ENCODE measurements around the gene PIP5K1A.
A peak's percentile ranks its signal among the peaks of the same experiment; 100 is the strongest.
"Not testable (repeated sequence)": the region's sequence is repeated elsewhere in the genome, so short reads cannot be mapped to it uniquely, and the experiment has no call there.

PIP5K1A gene

DNA sequence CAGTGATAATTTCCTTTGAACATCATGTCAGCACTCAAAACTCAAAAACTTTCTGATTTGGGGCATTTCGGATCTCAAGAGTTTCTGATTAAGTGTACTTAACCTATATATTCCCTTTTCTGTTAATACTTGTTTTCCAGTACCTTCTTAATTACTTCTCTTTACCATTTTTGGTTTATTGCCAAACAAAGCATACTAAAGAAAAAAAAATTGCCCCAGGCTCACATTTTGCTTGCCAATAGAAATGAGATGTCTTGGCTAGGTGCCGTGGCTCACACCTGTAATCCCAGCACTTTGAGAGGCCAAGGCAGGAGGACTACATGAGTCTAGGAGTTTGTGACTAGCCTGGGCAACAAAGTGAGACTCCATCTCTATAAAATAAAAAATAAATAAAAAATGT is 61.0 kb downstream of the PIP5K1A start:
- no peak for DNase-seq

DNA sequence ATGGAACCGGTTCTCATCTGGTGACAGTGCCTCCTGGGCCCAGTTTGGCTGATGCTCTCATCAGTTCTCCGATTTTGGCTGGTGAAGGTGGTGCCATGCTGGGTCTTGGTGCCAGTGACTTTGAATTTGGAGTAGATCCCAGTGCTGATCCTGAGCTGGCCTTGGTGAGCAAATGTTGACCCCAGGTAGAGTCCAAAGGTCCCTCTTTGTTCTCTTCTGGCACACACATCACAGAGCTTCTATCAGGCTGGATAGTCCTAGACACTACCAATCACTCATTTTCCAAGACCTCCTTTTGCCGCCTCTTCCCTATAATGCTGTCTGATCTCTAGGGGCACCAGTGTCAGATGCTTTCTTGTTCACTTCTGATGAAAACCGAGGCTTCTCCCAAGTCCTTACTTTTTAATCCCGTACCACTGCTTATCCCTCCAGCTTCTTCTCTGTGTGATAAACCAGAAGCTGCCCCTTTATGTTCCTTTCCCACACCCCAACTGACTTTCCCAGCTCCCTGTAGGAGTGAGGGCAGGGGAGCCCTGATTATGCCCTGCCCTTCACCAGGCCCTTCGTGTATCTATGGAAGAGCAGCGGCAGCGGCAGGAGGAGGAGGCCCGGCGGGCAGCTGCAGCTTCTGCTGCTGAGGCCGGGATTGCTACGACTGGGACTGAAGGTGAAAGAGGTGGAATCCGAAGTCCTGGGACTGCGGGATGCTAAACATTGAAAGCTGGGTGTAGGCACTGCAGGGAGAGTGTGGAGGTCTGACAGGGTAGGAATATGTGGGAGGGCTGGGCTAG is 67.3 kb downstream of the PIP5K1A start:
- no peak for DNase-seq

DNA sequence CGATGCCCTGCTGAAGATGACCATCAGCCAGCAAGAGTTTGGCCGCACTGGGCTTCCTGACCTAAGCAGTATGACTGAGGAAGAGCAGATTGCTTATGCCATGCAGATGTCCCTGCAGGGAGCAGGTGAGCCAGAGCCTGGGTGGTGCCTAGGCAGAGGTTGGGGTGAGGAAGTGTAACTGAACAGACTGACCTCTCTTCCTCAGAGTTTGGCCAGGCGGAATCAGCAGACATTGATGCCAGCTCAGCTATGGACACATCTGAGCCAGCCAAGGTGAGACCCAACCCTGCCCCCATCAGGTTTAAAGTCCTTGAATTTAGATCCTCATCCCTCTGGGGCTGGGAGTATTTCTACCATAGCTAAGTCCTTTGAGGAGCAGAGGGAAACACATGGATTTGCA is 68.0 kb downstream of the PIP5K1A start:
- no peak for DNase-seq

DNA sequence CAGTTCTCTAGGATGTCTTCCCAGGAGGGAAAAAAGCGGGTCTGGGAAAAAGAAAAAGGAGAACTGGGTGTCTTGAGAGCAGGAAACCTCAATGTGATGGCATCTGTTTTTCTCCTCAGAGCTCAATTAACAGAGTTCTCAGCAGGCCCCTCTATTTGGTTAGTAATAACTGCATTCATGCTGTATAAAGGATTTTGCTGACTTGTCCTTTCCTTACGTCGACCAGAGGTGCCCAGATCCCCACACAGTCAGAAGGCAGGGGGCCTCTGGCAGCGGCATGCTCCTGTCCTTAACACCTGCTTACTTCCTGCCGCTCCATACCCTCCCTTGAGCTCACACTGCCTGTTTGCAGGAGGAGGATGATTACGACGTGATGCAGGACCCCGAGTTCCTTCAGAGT is 68.5 kb downstream of the PIP5K1A start:
- no peak for DNase-seq

DNA sequence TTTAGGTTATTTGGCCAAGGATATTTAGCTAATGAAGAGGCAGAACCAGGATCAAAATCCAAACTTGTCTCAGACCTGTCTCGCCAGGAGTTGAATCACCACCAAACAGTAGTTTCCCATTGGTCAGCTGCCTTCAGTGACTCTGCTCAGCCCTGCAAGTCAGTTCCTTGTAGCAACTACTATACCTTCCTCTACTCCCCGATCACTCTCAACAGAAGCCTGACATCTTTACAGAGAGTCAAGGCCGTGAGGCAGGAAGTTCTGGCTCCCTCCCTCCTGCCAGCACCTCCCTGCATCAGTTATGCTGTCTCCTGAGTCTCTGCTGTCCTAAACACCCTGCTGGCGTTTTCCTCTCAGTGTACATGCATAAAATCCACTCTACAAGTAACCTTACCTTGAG is 69.4 kb downstream of the PIP5K1A start:
- DNase-seq: no peak

DNA sequence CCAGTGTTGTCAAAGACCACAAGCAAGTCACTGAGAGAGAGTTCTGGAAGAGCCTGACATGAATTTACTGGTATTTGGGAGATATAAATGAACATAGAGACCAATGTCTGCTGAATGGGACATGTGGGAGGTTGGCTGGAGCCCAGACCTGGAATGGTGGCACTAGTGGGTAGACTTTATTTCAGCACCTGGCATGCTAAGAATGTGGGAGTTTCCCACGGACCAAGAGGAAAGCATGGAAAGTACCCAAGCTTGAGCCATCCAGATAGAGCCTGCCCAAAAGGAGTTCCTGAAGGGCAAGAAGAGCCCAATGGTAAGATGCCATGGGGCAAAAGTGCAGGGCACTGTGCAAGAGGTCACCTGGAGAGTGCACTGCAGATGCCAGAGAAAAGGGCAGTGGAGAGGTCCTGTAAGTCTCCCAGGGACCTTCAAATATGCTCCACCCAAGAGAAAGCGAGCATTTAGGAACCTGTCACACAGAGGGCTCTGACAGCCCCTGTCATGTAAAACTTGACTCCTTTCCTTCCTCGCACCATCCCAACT is 75.6 kb downstream of the PIP5K1A start:
- no peak for DNase-seq

DNA sequence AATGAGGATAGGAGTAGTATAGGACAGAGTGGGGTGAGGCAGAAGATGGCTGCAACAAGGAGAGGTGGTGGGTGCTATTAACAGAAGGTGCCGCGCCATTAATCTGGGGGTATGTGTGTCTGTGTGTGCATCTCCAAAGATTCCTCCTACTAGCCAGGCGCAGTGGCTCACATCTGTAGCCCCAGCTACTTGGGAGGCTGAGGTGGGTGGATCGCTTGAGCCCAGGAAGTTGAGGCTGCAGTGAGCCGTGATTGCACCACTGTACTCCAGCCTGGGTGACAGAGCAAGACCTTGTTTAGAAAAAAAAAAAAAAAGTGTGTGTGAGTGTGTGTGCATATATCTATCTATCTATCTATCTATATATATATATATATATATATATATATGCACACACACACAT is 77.0 kb downstream of the PIP5K1A start:
- DNase-seq: not testable (repeated sequence)

DNA sequence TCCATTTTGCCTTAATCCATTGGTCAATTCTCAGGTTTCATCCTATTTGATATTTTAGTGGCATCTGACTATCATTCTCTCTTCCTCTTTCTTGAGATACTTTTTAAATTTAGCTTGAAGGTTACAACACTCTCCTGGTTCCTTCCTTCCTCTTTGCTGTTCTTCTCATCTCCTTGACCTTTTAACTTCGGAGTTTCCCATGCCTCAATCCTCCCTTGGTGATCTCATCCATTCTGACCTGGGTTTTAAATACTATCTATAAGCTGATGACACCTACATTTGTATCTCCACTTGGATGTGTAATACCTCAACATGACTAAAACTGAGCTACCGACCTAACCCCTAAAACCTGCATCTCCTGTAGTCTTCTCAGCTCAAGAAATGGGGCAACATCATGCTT is 78.9 kb downstream of the PIP5K1A start:
- no peak for DNase-seq

DNA sequence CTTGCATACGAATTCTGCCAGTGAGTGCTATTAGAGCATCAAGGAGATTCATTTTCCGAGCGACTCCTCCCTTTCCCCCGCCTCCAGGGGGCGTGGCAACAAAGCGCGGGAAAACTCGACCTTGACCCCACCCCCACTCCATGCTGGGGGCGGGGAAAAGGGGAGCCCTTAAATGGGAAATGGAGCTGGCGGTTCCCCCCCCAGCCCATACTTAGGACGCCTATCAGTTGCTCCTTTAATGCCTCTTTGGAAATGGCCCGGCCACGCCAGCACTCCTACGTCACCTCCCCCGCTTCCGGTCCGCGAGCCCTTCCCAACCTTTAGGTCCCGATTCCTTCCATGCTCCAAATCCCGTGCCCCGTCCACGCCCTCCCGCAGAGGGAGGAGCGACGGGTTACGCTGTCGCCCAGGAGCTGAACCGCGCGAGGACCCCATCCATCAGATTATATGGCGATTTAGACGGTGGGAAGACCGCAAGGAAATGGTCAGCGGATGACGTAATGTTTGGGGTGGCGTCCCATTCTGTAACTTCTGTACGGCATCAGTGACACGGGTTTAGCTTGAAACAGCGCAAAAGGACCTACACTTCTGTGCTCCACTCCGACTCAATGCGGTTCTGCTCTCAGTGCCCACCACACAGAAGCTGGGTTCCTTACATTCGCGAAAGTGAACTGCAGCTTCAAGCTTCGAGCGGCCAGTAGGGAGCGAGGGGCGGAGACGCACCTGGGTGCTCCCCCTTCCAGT is 83.0 kb downstream of the PIP5K1A start:
- DNase-seq: peak; percentile 99

DNA sequence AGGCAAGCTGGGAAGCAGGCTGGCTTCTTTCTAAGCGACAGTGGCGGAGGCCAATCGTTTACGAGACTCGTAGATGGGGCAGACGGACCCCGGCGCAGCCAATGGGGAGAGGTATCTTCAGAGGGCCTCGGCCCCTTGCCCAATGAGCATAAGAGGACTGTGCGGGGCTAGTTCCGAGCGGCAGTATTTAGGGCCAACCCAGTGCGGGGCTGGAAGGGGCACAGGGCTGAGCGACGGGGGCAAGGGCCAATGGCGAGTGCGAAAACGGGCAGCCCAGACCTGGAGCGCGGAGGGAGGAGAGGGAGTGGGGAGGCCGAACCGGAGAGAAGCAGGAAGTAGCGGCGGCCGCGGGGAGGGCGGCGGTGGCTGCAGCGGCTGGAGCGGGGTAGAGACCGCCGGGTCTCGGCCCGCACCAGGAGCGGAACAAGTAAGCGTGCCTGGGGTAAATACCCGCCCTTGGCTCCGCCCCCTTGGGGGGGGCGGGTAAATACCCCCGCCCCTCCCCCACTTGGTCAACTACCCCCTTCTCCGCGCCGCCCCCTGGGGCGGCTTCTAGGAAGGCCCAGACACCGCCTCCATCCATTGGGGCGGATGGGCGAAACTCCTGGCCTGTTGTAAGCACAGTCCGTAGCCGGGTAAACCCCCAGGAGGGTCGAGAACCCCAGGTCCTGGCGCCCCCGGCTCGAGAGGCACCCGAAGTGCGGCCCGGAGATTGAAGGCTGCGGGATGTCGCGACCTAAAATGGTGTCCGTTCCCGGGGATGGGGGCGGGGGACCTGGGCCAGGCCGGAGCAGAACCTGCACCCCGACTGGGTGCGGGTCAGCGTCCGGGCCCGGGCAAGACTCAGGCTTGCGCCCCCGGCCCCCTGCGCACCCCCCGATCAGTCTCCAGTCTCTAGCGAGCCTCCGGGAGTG is 83.9 kb downstream of the PIP5K1A start, which contains the start of gene ZNF687:
ZNF687 (plus strand) TSS at position 331 of the 914 bp plus-strand sequence. CDS start 3,993 bp downstream, outside the sequence.
- peak; percentile 100 for DNase-seq

DNA sequence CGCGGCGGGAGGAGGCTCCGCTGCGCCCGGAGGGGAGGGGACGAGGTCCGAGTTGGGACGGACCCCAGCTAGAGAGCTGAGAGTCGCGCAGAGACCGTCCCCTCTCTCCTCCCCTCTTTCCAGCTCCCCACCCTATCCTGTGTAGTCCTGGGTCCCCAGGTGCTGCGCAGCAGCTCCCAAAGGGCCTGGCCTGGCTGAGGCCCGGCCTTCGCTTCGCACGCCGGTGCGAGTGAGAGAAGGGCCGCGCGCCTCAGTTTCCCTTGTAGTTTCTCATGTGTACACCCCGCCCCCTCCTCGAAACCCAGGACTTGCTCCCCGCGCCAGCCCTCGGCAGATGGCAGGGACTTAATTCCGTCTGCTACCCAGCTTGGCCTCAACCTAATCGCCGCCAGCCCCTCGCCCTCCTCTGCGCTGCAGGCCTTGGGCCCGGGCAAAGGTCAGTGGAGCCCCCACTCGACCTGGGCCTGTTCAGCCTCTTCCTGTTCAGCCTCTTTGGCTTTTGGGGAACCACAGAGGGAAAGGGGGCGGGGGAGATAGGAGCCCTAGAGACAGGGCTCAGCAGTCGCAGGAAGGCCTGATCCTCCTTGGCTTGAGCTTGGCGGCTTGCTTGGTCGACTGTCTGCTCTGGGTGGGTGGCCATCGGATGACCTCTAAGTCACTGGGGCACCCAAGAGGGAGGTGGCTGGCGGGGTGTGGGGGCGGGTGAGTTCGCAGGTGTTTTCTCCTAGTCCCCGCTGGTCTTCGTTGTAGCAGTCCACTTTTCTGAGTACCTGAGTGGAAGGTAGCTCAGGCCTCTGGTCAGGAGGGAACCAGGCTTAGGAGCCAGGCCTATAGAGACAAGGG is 84.8 kb downstream of the PIP5K1A start:
- no peak for DNase-seq

DNA sequence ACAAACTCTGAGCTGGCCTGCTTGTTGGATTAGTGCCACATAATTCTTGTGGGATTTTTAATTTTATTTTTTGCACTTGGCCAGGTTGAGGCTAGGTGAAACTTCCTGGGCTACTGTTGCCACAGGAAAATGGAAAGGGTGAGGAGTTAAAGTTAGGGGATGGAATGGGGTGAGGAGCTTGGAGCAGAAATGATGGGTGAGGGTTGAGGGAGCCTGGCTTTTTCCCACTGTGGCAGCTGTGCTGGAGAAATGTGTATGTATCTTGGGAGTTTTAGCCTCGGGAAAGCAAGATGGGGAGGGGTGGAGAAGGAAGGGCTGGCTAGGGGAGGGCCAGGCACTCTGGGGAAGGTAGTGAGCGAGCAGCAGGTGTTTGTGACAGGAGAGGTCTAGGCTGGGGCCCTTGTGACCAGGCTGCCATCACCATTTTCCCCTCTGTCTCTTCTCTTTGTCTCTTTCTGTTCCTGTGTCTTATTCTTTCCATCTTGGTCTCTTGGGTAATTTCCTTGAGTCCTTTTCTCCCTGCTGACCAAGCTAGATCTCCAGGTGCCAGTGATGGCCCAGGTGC is 85.7 kb downstream of the PIP5K1A start:
- no peak for DNase-seq

DNA sequence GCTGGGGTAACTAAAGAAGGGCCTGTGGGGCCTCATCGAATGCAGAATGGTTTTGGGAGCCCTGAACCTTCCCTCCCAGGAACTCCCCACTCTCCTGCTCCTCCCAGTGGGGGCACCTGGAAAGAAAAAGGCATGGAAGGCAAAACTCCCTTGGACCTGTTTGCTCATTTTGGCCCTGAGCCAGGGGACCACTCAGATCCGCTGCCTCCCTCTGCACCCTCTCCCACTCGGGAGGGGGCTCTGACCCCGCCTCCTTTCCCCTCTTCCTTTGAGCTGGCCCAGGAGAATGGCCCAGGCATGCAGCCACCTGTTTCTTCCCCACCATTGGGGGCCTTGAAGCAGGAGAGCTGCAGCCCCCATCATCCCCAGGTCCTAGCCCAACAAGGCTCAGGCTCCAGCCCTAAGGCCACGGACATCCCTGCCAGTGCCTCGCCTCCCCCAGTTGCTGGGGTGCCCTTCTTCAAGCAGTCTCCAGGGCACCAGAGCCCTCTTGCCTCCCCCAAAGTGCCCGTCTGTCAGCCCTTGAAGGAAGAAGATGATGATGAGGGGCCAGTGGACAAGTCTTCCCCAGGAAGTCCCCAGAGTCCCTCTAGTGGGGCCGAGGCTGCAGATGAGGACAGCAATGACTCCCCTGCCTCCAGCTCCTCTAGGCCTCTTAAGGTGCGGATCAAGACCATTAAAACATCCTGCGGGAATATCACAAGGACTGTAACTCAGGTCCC is 88.4 kb downstream of the PIP5K1A start:
- no peak for DNase-seq

DNA sequence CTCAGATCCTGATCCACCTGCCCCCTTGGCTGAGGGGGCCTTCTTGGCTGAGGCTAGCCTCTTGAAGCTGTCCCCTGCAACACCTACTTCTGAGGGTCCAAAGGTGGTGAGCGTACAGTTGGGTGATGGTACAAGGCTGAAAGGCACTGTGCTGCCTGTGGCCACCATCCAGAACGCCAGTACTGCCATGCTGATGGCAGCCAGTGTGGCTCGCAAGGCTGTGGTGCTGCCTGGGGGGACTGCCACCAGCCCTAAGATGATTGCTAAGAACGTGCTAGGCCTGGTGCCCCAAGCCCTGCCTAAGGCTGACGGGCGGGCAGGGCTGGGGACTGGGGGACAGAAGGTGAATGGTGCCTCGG is 89.0 kb downstream of the PIP5K1A start:
- DNase-seq: no peak

DNA sequence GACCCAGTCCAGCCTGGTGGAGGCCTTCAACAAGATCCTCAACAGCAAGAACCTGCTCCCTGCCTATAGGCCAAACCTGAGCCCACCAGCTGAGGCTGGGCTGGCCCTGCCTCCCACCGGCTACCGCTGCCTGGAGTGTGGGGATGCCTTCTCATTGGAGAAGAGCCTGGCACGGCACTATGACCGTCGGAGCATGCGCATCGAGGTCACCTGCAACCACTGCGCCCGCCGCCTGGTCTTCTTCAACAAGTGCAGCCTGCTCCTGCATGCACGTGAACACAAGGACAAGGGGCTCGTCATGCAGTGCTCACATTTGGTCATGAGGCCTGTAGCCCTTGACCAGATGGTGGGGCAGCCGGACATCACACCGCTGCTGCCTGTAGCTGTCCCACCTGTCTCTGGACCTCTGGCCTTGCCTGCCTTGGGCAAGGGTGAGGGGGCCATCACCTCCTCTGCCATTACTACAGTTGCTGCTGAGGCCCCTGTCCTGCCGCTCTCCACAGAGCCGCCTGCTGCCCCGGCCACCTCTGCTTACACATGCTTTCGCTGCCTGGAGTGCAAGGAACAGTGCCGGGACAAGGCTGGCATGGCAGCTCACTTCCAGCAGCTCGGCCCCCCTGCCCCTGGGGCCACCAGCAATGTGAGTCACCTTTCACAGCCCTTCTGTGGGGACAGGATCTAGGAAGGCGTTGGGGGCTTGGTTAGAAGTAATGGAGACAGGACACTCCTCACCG is 89.6 kb downstream of the PIP5K1A start:
- DNase-seq: no peak

DNA sequence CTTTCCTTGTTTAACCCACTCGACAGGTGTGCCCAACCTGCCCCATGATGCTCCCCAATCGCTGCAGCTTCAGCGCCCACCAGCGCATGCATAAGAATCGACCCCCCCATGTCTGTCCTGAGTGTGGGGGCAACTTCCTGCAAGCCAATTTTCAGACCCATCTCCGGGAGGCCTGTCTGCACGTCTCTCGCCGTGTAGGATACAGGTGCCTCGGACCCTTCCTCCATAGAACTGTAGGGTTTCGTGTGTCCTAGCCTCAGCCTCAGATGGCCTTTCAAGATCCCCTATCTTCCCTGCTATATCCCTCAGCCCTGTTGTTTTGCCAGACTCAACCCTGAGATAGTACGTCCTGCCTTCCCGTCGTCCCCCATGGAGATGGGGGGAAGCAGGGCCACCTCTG is 90.2 kb downstream of the PIP5K1A start:
- no peak for DNase-seq

DNA sequence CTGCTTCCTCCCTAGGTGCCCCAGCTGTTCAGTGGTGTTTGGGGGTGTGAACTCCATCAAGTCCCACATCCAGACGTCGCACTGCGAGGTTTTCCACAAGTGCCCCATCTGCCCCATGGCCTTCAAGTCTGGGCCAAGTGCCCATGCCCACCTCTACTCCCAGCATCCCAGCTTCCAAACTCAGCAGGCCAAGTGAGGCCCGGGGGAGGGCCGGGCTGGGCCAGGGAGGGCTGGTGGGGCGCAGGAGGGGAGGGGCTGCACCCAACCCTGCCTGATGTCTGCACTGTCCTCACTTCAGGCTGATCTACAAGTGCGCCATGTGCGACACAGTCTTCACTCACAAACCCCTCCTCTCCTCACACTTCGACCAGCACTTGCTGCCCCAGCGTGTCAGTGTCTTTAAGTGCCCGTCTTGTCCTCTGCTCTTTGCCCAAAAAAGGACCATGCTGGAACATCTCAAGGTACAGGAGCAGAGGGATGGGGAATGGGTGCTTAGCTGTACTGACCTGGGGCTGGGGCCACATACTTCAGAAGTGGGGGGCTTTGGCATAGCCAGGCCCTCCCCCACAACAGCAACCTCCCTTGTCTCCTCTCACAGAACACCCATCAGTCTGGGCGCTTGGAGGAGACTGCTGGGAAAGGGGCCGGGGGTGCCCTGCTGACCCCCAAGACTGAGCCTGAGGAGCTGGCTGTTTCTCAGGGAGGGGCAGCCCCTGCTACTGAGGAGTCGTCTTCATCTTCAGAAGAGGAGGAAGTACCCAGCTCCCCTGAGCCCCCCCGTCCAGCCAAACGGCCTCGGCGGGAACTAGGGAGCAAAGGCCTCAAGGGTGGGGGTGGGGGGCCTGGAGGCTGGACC is 91.0 kb downstream of the PIP5K1A start:
- no peak for DNase-seq

DNA sequence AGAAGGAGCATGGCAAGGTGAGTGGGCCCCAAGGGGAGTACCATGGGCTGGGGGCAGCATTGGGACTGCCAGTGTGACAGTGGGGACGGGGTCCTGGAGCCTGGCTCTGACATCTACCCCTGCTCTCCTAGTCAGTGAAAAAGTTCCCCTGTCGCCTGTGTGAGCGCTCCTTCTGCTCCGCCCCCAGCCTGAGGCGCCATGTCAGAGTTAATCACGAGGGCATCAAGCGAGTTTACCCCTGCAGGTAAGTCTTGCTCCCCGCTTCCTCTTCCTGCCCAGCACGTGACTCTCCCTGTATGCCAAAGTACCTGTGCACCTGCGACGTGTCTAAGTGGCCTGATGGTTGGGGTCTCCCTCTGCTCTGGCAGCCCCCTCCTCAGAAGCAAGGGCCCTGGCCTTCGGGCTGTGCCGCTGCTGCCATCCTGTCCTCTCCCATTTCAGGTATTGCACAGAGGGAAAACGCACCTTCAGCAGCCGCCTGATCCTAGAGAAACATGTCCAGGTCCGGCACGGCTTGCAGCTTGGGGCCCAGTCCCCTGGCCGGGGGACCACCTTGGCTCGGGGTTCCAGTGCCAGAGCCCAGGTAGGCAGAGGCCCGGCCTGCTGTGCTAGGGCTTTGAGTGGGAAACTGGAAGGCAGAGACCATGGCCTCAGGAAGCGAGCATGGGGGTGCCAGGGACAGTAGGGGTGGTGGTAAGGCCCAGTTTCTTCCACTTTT is 91.8 kb downstream of the PIP5K1A start:
- no peak for DNase-seq

Measured in NCI-H146 (cell line).